Mammary epithelial cell (primary cell): ENCODE results near the gene HAS3.

Source experiments
- EZH2 ChIP-seq: IDR thresholded peaks from 2 replicates; pipeline ENCODE4 v1.6.1; 2012; ENCODE audit warnings: low read length, inconsistent platforms, borderline replicate concordance
- TF ChIP-seq, protein P1 (sequence below), 2 donors: IDR thresholded peaks in 1 of 2; conservative IDR thresholded peaks in 1 of 2; 2 replicates each; pipeline ENCODE4 v1.5.1; 2011 to 2012; ENCODE audit warnings: inconsistent platforms in 2 of 2, low read length in 2 of 2, mild to moderate bottlenecking in 2 of 2, control low read depth in 1 of 2, low read depth in 1 of 2; ENCODE audit not compliant: insufficient read depth in 1 of 2; ENCODE audit errors: extremely low read depth in 1 of 2

DNA sequence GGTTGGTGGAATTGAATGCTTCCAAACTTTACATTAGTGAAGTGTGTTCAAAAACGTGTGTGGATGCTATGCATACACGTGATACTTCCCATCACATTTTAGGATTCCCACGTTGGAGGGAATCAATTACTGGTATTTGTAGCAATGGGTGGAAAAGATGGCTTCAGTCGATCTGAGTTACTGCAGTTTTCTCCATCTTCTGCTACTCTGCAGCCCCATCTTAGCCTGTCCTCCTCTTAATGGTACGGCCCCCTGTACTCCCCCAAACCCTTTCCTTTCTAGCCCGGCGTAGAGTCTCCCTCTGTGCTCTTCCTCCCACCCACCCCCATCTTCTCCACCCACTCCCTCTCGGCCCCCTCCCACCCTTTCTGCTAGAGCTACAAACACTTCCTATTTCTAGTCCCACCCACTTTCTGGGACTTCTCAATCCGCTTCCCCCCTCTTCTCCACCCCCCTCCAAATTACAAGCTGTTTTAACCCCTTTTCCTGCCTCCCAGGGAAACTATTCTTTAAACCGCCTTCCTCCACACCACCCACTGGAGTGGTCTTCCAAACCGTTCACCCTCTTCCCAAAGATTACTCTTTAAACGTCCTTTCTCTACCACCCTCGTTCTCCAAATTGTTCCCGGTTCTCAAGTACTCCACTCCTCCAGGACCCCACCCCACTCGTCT lies 25.9 kb downstream of the HAS3 start:
- TF ChIP-seq, protein P1, sequence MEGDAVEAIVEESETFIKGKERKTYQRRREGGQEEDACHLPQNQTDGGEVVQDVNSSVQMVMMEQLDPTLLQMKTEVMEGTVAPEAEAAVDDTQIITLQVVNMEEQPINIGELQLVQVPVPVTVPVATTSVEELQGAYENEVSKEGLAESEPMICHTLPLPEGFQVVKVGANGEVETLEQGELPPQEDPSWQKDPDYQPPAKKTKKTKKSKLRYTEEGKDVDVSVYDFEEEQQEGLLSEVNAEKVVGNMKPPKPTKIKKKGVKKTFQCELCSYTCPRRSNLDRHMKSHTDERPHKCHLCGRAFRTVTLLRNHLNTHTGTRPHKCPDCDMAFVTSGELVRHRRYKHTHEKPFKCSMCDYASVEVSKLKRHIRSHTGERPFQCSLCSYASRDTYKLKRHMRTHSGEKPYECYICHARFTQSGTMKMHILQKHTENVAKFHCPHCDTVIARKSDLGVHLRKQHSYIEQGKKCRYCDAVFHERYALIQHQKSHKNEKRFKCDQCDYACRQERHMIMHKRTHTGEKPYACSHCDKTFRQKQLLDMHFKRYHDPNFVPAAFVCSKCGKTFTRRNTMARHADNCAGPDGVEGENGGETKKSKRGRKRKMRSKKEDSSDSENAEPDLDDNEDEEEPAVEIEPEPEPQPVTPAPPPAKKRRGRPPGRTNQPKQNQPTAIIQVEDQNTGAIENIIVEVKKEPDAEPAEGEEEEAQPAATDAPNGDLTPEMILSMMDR (conservative IDR thresholded peaks at IDR 0.05 in 1 of 2, IDR thresholded peaks at IDR 0.05 in 1 of 2; ENCODE audit: extremely low read depth in 1 of 2, insufficient read depth in 1 of 2, low read depth in 1 of 2, low read length in 2 of 2): no peak
- TF ChIP-seq EZH2: no peak
